HG03469 (cell line): ENCODE measurements around the gene EDDM3A.

Source experiments
- ATAC-seq: cut with Tn5 transposase; IDR thresholded peaks from one replicate; pipeline ENCODE4 v1.9.1; 2021; ENCODE audit warnings: mild to moderate bottlenecking, moderate library complexity, moderate number of reproducible peaks; ENCODE audit not compliant: unreplicated experiment

Gene EDDM3A

GRCh38 chr14:20782280-20782890, 36.7 kb downstream of the EDDM3A start:
- ATAC-seq = peak; percentile 53

GRCh38 chr14:20787025-20787424, 41.3 kb downstream of the EDDM3A start:
- no peak for ATAC-seq

GRCh38 chr14:20789230-20789813, 43.6 kb downstream of the EDDM3A start:
- no peak for ATAC-seq

GRCh38 chr14:20790464-20791116, 44.9 kb downstream of the EDDM3A start:
- no peak for ATAC-seq

- ATAC-seq = no peak
These were observed 45.5 kb downstream of the EDDM3A start for GRCh38 chr14:20791187-20791586.

GRCh38 chr14:20791597-20791996, 45.9 kb downstream of the EDDM3A start:
- ATAC-seq = no peak

- no peak for ATAC-seq
These were observed 46.9 kb downstream of the EDDM3A start for GRCh38 chr14:20792556-20792955.

- no peak for ATAC-seq
These were observed 49.1 kb downstream of the EDDM3A start for GRCh38 chr14:20794644-20795369.

GRCh38 chr14:20797164-20797563, 51.5 kb downstream of the EDDM3A start:
- ATAC-seq = no peak
